ENCODE results near the gene STUM.

Gene STUM

DNA sequence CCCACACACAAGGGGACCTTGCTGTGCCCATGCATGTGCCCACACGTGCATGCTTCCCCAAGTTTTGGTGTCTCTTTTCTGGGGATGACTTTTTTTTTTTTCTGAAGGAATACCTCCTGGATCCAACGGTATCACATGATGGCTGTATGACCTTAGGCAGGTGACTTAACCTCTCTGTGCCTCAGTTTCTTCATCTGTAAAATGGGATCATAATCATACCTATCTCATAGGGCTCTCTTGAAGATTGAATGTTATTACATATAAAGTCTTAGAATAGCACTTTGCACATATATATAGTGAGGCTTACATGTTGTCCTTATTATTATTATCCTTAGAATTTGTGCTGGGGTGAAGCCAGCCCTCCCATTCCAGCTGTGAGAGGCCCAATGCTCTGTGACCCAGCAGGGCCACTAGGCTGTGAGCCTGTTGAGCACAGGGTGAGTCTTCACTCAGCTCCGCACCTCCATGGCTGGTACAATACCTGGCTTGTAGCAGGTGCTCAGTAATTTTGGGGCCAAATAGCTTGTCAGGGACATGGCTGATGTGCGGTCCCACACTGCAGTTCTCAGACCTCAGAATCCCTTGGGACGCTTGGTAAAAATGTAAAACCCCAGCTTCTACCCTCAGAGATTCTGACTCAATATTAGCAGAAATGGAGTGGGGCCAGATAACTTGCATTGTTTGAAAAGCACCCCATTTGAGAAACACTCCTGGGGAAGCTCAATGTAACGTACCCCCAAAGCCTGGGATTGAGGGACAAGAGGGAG lies 20.6 kb downstream of the STUM start:
- TF ChIP-seq, protein P1, sequence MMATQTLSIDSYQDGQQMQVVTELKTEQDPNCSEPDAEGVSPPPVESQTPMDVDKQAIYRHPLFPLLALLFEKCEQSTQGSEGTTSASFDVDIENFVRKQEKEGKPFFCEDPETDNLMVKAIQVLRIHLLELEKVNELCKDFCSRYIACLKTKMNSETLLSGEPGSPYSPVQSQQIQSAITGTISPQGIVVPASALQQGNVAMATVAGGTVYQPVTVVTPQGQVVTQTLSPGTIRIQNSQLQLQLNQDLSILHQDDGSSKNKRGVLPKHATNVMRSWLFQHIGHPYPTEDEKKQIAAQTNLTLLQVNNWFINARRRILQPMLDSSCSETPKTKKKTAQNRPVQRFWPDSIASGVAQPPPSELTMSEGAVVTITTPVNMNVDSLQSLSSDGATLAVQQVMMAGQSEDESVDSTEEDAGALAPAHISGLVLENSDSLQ (IDR thresholded peaks at IDR 0.05), result no peak
- no peak for TF ChIP-seq ZNF384 (IDR thresholded peaks at IDR 0.05)
- TF ChIP-seq FOXK2 (IDR thresholded peaks at IDR 0.05), result no peak
- TF ChIP-seq FOXM1 (IDR thresholded peaks at IDR 0.05; ENCODE audit: borderline replicate concordance), result no peak
- no peak for TF ChIP-seq ARNT (IDR thresholded peaks at IDR 0.05)
- ChIA-PET CTCF (interaction anchor here (1.0 to 2.4 kb wide), 5 partner anchors 12 to 57 kb away, joined by 3 to 8 read pairs (median 5); no protein-coding TSS in a partner anchor), POLR2A (no interaction called here)

DNA sequence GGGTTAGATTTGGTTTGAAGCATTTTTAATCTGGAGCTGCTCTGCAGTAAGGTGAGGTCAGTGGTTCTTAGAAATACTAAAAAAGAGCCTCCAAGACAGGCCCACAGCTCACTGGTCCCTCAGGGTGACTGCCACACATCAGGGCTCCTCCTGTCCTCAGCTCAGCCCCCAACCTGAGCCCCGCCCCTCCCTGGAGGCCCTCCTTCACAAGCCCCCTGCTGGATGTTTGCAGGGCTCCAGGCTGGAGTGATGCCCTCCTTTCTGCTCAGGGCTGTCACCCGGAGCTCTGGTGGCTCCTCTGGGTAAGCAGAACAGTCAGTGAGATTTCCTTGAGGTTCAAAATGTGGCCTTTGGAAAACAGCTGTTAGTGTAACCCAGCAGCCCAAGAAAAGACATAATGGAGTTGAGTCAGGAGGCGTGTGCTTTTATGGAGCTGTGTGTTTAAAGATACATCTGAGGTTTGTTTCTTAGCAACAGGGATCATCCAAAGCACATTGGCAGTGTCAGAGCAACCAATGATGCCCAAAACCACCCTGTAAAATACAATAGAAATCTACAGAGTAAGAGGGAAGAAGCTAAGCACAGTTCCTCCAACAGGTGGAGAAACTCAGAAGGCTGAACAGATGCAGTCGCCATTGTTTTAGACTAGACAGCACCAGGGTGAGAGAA lies 21.4 kb downstream of the STUM start:
- peak; percentile 86 for DNase-seq (ENCODE audit: extremely low spot score)

More for the DNA sequence above, 20.6 kb downstream of the STUM start:
- no peak for DNase-seq (ENCODE audit: extremely low spot score)

DNA sequence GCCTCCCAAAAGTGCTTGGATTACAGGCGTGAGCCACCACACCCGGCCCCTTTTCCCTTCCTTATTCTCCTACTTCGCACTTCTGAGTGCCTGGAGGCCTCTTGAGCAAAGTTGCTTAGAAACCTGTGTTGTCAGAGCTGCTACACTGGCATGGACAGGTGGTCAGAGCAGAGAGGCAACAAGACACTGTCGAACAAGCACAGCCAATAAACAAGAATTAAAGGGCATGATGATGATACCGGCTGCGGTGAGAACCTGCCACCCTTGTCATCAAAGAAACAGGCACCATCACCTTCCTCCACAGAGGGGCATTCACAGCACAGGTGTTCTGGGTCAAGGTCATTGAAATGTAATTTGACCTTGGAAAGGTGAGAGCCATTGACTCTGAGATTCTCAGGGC lies 23.3 kb downstream of the STUM start:
- ChIA-PET CTCF (no interaction called here), POLR2A (no interaction called here)
- DNase-seq (ENCODE audit: extremely low spot score), result no peak
- TF ChIP-seq HDGF (IDR thresholded peaks at IDR 0.05; ENCODE audit: borderline replicate concordance), result no peak
- TF ChIP-seq FOXK2 (IDR thresholded peaks at IDR 0.05), result no peak
- TF ChIP-seq L3MBTL2 (conservative IDR thresholded peaks at IDR 0.05), result no peak

More for the DNA sequence above, 21.4 kb downstream of the STUM start:
- POLR2A ChIA-PET, result interaction anchor here (1.2 kb wide), 1 partner anchor 162 kb away, joined by 3 read pairs; the partner anchor contains the start of gene PARP1
- TF ChIP-seq, protein P1 (IDR thresholded peaks at IDR 0.05), result 0 out of 2 replicates have a peak, but pooled peaks have one; percentile 4
- no peak for TF ChIP-seq FOXA1 (IDR thresholded peaks at IDR 0.05)
- TF ChIP-seq FOXK2 (IDR thresholded peaks at IDR 0.05), result no peak
- TF ChIP-seq BHLHE40 (IDR thresholded peaks at IDR 0.05; ENCODE audit: borderline replicate concordance), result no peak
- CTCF ChIA-PET, result interaction anchor here (1.0 to 2.4 kb wide), 7 partner anchors 11 to 56 kb away, joined by 3 to 8 read pairs (median 5); no protein-coding TSS in a partner anchor

DNA sequence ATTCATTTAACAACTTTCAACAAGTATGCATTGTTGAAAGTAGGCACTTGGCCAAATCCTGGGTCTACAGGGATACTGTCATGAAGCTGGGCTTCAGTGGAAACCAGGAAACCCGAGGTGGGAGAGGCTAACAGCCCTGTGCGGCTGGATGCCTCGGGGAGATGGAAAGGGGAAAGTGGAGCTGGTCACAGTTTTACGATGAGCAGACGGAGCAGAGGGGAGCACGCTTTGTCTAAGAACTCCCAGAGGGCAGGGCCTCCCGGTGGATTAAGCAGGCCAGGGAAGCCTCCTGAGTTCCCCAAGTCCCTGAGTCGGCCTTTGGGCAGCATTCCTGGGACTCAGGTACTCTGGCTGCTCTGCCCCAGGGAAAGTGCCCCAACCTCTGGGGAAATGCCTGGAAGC lies 23.8 kb downstream of the STUM start:
- CTCF ChIA-PET, result no interaction called here
- POLR2A ChIA-PET, result no interaction called here
- no peak for TF ChIP-seq BHLHE40 (IDR thresholded peaks at IDR 0.05; ENCODE audit: borderline replicate concordance)
- no peak for DNase-seq (ENCODE audit: extremely low spot score)

- TF ChIP-seq ARNT (IDR thresholded peaks at IDR 0.05) (no peak), SP1 (IDR thresholded peaks at IDR 0.05) (no peak), ELF4 (IDR thresholded peaks at IDR 0.05) (no peak), CTBP1 (IDR thresholded peaks at IDR 0.05; ENCODE audit: borderline replicate concordance) (no peak), HDGF (IDR thresholded peaks at IDR 0.05; ENCODE audit: borderline replicate concordance) (no peak), TARDBP (IDR thresholded peaks at IDR 0.05) (no peak), FOXA1 (IDR thresholded peaks at IDR 0.05) (no peak), L3MBTL2 (conservative IDR thresholded peaks at IDR 0.05) (no peak), FOXK2 (IDR thresholded peaks at IDR 0.05) (no peak)
- CTCF ChIA-PET, result no interaction called here
- POLR2A ChIA-PET, result no interaction called here
- no peak for DNase-seq (ENCODE audit: extremely low spot score)
Observed at GRCh38 chr1:226574044-226574443, 25.5 kb downstream of the STUM start.

- TF ChIP-seq SUZ12 (IDR thresholded peaks at IDR 0.05) (no peak), FOXA1 (IDR thresholded peaks at IDR 0.05) (no peak), LEF1 (IDR thresholded peaks at IDR 0.05; ENCODE audit: borderline replicate concordance) (no peak), L3MBTL2 (conservative IDR thresholded peaks at IDR 0.05) (no peak), HDGF (IDR thresholded peaks at IDR 0.05; ENCODE audit: borderline replicate concordance) (no peak), SP1 (IDR thresholded peaks at IDR 0.05) (no peak)
- ChIA-PET CTCF (no interaction called here), POLR2A (no interaction called here)
- DNase-seq (ENCODE audit: extremely low spot score), result no peak
Observed at GRCh38 chr1:226574591-226575435, 26.2 kb downstream of the STUM start.

DNA sequence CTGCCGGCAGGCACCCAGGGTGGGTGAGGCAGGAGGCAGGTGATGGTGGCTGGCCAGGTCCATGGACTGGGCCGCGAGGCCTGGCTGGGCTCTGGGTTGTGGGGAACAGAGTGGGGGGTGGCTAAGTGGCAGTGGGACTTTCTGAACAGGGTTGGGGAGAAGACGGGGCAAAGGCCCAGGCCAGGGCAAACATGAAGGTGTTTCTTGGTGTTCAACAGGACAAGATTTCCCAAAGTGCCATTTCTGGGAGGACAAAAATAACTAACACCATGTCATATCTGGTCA lies 26.8 kb downstream of the STUM start:
- POLR2A ChIA-PET, result no interaction called here
- TF ChIP-seq ZNF384 (IDR thresholded peaks at IDR 0.05) (no peak), ARNT (IDR thresholded peaks at IDR 0.05) (no peak), HDGF (IDR thresholded peaks at IDR 0.05; ENCODE audit: borderline replicate concordance) (no peak), LEF1 (IDR thresholded peaks at IDR 0.05; ENCODE audit: borderline replicate concordance) (no peak), BHLHE40 (IDR thresholded peaks at IDR 0.05; ENCODE audit: borderline replicate concordance) (no peak), SUZ12 (IDR thresholded peaks at IDR 0.05) (no peak), FOXM1 (IDR thresholded peaks at IDR 0.05; ENCODE audit: borderline replicate concordance) (no peak), ELF4 (IDR thresholded peaks at IDR 0.05) (no peak)
- CTCF ChIA-PET, result no interaction called here
- no peak for DNase-seq (ENCODE audit: extremely low spot score)

Measured in HEK293T (cell line).